ENCODE results near the gene VDAC2. TPM values are rescaled to one million over a fixed set of nuclear protein-coding genes. Genes with fewer than 3 reads are reported as not detected.

Gene VDAC2, protein sequence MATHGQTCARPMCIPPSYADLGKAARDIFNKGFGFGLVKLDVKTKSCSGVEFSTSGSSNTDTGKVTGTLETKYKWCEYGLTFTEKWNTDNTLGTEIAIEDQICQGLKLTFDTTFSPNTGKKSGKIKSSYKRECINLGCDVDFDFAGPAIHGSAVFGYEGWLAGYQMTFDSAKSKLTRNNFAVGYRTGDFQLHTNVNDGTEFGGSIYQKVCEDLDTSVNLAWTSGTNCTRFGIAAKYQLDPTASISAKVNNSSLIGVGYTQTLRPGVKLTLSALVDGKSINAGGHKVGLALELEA
- 63.4 and 64.6 TPM in 2 replicates for total RNA-seq (2013; cell fraction: nucleolus; rRNA removed)
- total RNA-seq (2014; rRNA removed) (86.2 and 94.0 TPM in 2 replicates), total RNA-seq (2014; rRNA removed; fragmentation: Illumina TruSeq; extraction: Trizol) (150 and 155 TPM in 2 replicates), total RNA-seq (2021) (178 and 185 TPM in 2 replicates), polyA plus RNA-seq (2011; rRNA removed) (73.4 and 79.1 TPM in 2 replicates), polyA plus RNA-seq (2014; fragmentation: Illumina TruSeq; extraction: Trizol) (175 and 220 TPM in 2 replicates), polyA plus RNA-seq (2014; fragmentation: Nextera tagmentation; extraction: Ambion mirVana) (100 to 1,000 TPM in 1 of 2 experiments, 10 to 100 TPM in 1; 99.7 to 136 TPM), polyA plus RNA-seq (2014; rRNA removed) (92.2 and 95.9 TPM in 2 replicates), polyA plus RNA-seq (2016; fragmentation: Nextera tagmentation; extraction: Ambion mirVana) (100 to 1,000 TPM; 293 to 294 TPM), polyA minus RNA-seq (2011; rRNA and poly(A)+ RNA removed) (41.1 and 58.1 TPM in 2 replicates), Bru-seq, nascent RNA (percentile 94 among the genes with signal in this experiment), BruChase-seq, experiment 1, labeled RNA remaining after a 6-hour chase (percentile 95 among the genes with signal in this experiment), BruChase-seq, experiment 2, labeled RNA remaining after a 2-hour chase (percentile 92 among the genes with signal in this experiment)
- polyA plus RNA-seq (2011; ENCODE audit: low read depth), result 174 TPM
- polyA plus RNA-seq (2011; cell fraction: cytosol; rRNA removed), result 54.0 and 87.4 TPM in 2 replicates
- polyA plus RNA-seq (2011; cell fraction: nucleus; rRNA removed), result 78.5 and 82.2 TPM in 2 replicates
- 150 and 204 TPM in 2 replicates for polyA plus RNA-seq (2012)
- polyA minus RNA-seq (2011; cell fraction: cytosol; rRNA and poly(A)+ RNA removed), result 32.6 and 33.8 TPM in 2 replicates
- 19.3 and 32.3 TPM in 2 replicates for polyA minus RNA-seq (2011; cell fraction: nucleus; rRNA and poly(A)+ RNA removed)
- long read RNA-seq, experiment 1, transcript VDAC2-203 (10 exons, 1,557 nt), result major isoform, 314 of 343 reads
- long read RNA-seq, experiment 1, partial matches to known transcripts, result 10 of 343 reads
- long read RNA-seq, experiment 1, other reads (novel, unspliced or antisense), result 18 of 343 reads
- long read RNA-seq, experiment 2, transcript VDAC2-203 (10 exons, 1,557 nt), result major isoform, 2,104 of 2,240 reads
- long read RNA-seq, experiment 2, transcript VDAC2-201 (10 exons, 931 nt), result minor isoform, 9 of 2,240 reads
- long read RNA-seq, experiment 2, partial matches to known transcripts, result 55 of 2,240 reads
- long read RNA-seq, experiment 2, other reads (novel, unspliced or antisense), result 71 of 2,240 reads

DNA sequence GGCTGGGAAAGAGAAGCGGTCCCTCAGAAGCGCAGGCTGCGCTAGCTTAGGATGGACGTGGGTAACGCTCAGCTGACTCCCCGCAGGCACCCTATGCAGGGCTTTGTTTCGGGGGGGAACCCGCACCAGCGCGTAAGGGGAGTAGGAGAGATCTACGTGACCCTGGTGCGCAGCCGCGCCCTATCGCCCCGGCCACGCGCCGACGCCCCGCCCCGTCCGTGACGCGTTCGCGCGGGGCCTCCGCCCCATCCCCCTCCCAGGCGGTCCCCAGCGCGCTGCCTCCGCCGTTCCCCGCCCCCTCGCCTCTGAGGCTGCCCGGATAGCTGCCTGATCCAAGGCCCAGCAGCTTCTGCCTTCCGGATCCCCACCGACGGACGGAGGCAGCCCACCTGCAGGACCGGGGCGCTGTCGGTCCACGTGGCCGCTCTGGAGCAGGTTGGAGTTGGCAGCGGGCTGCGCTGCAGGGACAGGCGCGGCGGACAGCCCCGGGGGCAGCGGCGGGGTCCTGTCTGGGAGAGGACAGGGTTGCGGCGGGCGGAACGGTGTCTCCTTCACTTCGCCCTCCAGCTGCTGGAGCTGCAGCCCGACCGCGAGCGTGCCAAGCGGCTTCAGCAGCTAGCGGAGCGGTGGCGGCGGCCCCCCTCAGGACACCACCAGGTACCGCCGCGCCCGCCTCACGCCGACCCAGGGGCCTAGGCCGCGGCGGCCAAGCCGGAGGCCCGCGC is at the start of gene VDAC2:
TSS of gene VDAC2 (plus strand) at position 515 of the 725 bp plus-strand sequence. CDS start 363 bp downstream, outside the sequence.
- Histone ChIP-seq H3K27ac (ENCODE audit: control insufficient read depth, insufficient read depth) (peak within 1 kb of the TSS; percentile 98), H2AFZ (ENCODE audit: control insufficient read depth, low read depth, low read length) (peak within 1 kb of the TSS; percentile 95), H3K4me1 (ENCODE audit: control insufficient read depth, insufficient read depth, low read length) (0 out of 2 replicates have a peak, but pooled peaks cover 4% of the 10 kb centered on the region), H3K9me3 (replicated peaks; ENCODE audit: control insufficient read depth, insufficient read depth, low read length) (no peaks in the 10 kb centered on the region), H3K4me3 (peak within 1 kb of the TSS; percentile 91), H3K27me3 (replicated peaks in 1 of 2; ENCODE audit: control insufficient read depth in 2 of 2, insufficient read depth in 2 of 2, low read length in 1 of 2) (no peaks in the 10 kb centered on the region), H3K36me3 (ENCODE audit: control insufficient read depth in 2 of 2, insufficient read depth in 2 of 2, low read length in 1 of 2) (peaks cover 0 to 13% of the 10 kb centered on the region in 2 experiments; a peak in 3 of 4 replicates), H3K4me2 (ENCODE audit: control insufficient read depth, insufficient read depth) (peak within 1 kb of the TSS; percentile 92), H3K9ac (ENCODE audit: control insufficient read depth, insufficient read depth, low read length) (peak within 1 kb of the TSS; percentile 98), H3K79me2 (ENCODE audit: control insufficient read depth, insufficient read depth, low read length) (peaks cover 41% of the 10 kb centered on the region), H4K20me1 (ENCODE audit: control insufficient read depth, insufficient read depth) (no peaks in the 10 kb centered on the region)
- SMC1A ChIA-PET (ENCODE audit: uncharacterized antibody, unreplicated experiment), result interaction anchor here (0.8 to 2.9 kb wide), 12 partner anchors 10 to 87 kb away, joined by 3 to 18 read pairs (median 3); partner anchors contain the start of gene COMTD1
- ATAC-seq (peak; percentile 91), DNase-seq (ENCODE audit: low read depth, low spot score) (peak; percentile 75), FAIRE-seq (no peak)
- under 1% methylated on average over 40 of the region's 80 CpGs for WGBS (ENCODE audit: insufficient coverage, insufficient replicate concordance, low lambda C conversion rate, missing lambda C conversion rate)
- CTCF ChIA-PET, result interaction anchor here (0.6 to 4.3 kb wide), 13 partner anchors 12 to 967 kb away, joined by 3 to 41 read pairs (median 4); partner anchors contain the start of gene COMTD1
- POLR2A ChIA-PET, result interaction anchor here (0.5 to 3.0 kb wide), 16 partner anchors 11 to 1190 kb away, joined by 3 to 26 read pairs (median 4); partner anchors contain the start of genes COMTD1 and SAMD8
- intact Hi-C loops (cut with micrococcal nuclease; ENCODE audit: unreplicated experiment), result loop anchor here (2.0 kb wide), 1 partner anchor 20 kb away; no protein-coding TSS in a partner anchor
- BruUV-seq (replicated peaks), result no TSS peak
- RAD21 ChIA-PET (ENCODE audit: unreplicated experiment), result interaction anchor here (0.6 to 3.3 kb wide), 9 partner anchors 11 to 82 kb away, joined by 3 to 14 read pairs (median 4); partner anchors contain the start of gene COMTD1
- in situ Hi-C loops (cut with MboI), result no loop called here
- no peak for TF ChIP-seq TCF7 (IDR thresholded peaks at IDR 0.05; ENCODE audit: borderline replicate concordance)
- peak; percentile 73; the same call in 1 of the 2 replicates for TF ChIP-seq TCF3 (IDR thresholded peaks at IDR 0.05; ENCODE audit: borderline replicate concordance, insufficient read depth, low read depth, low read length)
- TF ChIP-seq RAD21 (IDR thresholded peaks at IDR 0.05; ENCODE audit: insufficient read depth, low read depth, low read length), result no peak
- TF ChIP-seq SRF (IDR thresholded peaks at IDR 0.05; ENCODE audit: low read depth in 2 of 2, low read length in 2 of 2), result 0 out of 4 replicates have a peak, but pooled peaks of 1 of the 2 experiments have one; percentile 2
- TF ChIP-seq POLR2AphosphoS2 (IDR thresholded peaks at IDR 0.05; ENCODE audit: low read depth, low read length), result peak; percentile 91
- TF ChIP-seq MEF2B (IDR thresholded peaks at IDR 0.05; ENCODE audit: partially characterized antibody, poor library complexity, severe bottlenecking), result peak; percentile 41
- TF ChIP-seq CHD2 (IDR thresholded peaks at IDR 0.05; ENCODE audit: borderline replicate concordance, low read depth, low read length), result peak; percentile 92
- TF ChIP-seq, protein P1, sequence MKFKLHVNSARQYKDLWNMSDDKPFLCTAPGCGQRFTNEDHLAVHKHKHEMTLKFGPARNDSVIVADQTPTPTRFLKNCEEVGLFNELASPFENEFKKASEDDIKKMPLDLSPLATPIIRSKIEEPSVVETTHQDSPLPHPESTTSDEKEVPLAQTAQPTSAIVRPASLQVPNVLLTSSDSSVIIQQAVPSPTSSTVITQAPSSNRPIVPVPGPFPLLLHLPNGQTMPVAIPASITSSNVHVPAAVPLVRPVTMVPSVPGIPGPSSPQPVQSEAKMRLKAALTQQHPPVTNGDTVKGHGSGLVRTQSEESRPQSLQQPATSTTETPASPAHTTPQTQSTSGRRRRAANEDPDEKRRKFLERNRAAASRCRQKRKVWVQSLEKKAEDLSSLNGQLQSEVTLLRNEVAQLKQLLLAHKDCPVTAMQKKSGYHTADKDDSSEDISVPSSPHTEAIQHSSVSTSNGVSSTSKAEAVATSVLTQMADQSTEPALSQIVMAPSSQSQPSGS (IDR thresholded peaks at IDR 0.05; ENCODE audit: low read length), result no peak
- peak; percentile 98 for TF ChIP-seq LARP7 (IDR thresholded peaks at IDR 0.05)
- TF ChIP-seq SIX5 (IDR thresholded peaks at IDR 0.05; ENCODE audit: low read depth, low read length, severe bottlenecking), result no peak
- TF ChIP-seq CREB1 (IDR thresholded peaks at IDR 0.05; ENCODE audit: low read depth), result peak; percentile 92
- peak; percentile 97; the same call in 1 of the 2 replicates for TF ChIP-seq RB1 (IDR thresholded peaks at IDR 0.05; ENCODE audit: borderline replicate concordance)
- TF ChIP-seq CHD1 (IDR thresholded peaks at IDR 0.05; ENCODE audit: low read depth, low read length), result no peak
- TF ChIP-seq ESRRA (IDR thresholded peaks at IDR 0.05; ENCODE audit: low read length), result 0 out of 2 replicates have a peak, but pooled peaks have one; percentile 53
- peak; percentile 42 for TF ChIP-seq SMAD1 (IDR thresholded peaks at IDR 0.05; ENCODE audit: low read depth, partially characterized antibody)
- peak; percentile 78; the same call in 1 of the 2 replicates for TF ChIP-seq TAF1 (IDR thresholded peaks at IDR 0.05; ENCODE audit: borderline replicate concordance, low read depth, low read length)
